Vagina (tissue), 2 donors: Measurements from ENCODE around the gene IQSEC2. TPM values are rescaled to one million over a fixed set of nuclear protein-coding genes. Genes with fewer than 3 reads are reported as not detected.

Experiments used
- DNase-seq, 2 donors: peaks; one replicate each; pipeline ENCODE4 v3.0.0-alpha.2; 2017; ENCODE audit errors: extremely low spot score in 2 of 2
- H3K27ac ChIP-seq: fragments of 200-600 bp; sonication (generic); one replicate; pipeline ENCODE4 v1.5.1; 2019
- H3K27me3 ChIP-seq: fragments of 200-600 bp; sonication (generic); one replicate; pipeline ENCODE4 v1.5.1; 2019
- H3K36me3 ChIP-seq, 2 donors: fragments of 200-600 bp; sonication (generic); one replicate each; pipeline ENCODE4 v1.5.1; 2017 to 2019
- H3K4me1 ChIP-seq: fragments of 200-600 bp; sonication (generic); one replicate; pipeline ENCODE4 v1.5.1; 2019
- H3K4me3 ChIP-seq, 2 donors: fragments of 200-600 bp; sonication (generic); 1 replicate in 1 of 2; 2 replicates in 1 of 2; pipeline ENCODE4 v1.5.1; 2016 to 2019
- H3K9me3 ChIP-seq: fragments of 200-600 bp; sonication (generic); one replicate; pipeline ENCODE4 v1.5.1; 2019
- POLR2A ChIP-seq, 2 donors: fragments of 450-650 bp; IDR thresholded peaks; one replicate each; pipeline ENCODE4 v1.6.1; 2017; ENCODE audit warnings: antibody characterized with exemption in 2 of 2, mild to moderate bottlenecking in 2 of 2, moderate library complexity in 2 of 2
- POLR2AphosphoS5 ChIP-seq, 2 donors: sonication (generic); formaldehyde crosslinking; IDR thresholded peaks; one replicate each; pipeline ENCODE4 v1.9.0; 2017; ENCODE audit warnings: antibody characterized with exemption in 2 of 2, mild to moderate bottlenecking in 2 of 2, low read depth in 1 of 2; ENCODE audit not compliant: insufficient read depth in 1 of 2
- intact Hi-C: fragments of 100-400 bp; cut with DNase I; formaldehyde crosslinking; loops from one replicate; pipeline ENCODE4 v1.15.1; 2023
- total RNA-seq: library from RNA; depleted of rRNA; stranded (reverse); fragments of >200 nt; gene quantifications from one replicate; pipeline ENCODE4 v1.2.3, GENCODE V29; 2016
- TF ChIP-seq, protein P1 (sequence below), 3 experiments: fragments of 450-650 bp in 2 of 3; fragments of 200-600 bp in 1 of 3; sonication (generic) in 1 of 3; IDR thresholded peaks; one replicate each; pipeline ENCODE4 v1.5.1; 2017 to 2019; ENCODE audit warnings: antibody characterized with exemption in 3 of 3, mild to moderate bottlenecking in 2 of 3, moderate library complexity in 2 of 3

Gene IQSEC2
- total RNA-seq, 1 donor from 2014 or later = 22.8 TPM

DNA sequence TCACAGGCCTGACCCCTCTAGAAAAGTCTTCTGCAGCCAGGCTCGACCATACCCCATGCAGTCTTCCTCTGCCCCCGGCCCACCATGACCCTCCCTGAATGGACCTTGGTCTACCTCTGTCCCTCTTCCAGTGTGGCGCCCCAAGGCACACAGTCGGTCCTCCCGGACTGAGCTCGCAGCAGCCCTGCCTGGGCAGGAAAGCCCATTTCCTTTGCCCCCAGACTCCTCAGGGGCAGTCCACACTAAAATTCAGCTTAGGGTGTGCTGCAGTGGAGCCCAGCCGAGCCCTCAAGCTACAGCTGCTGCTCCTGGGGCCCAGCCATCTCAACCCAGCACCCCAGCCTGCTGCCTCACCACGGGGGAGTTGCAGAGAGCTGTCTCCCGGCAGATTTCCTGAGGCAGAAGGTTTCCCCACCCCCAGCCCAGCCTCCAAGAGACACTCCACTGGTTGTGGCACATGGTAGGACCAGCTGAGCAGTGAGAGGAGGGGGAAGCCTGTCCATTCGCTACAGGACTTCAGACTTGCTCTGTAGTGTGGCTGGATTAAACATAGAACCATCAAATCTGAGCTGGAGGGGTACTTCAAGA is 37.5 kb upstream of the IQSEC2 start:
- TF ChIP-seq POLR2A (IDR thresholded peaks at IDR 0.05) (no peak), POLR2AphosphoS5 (IDR thresholded peaks at IDR 0.05; ENCODE audit: insufficient read depth in 1 of 2, low read depth in 1 of 2) (no peak)
- TF ChIP-seq, protein P1, sequence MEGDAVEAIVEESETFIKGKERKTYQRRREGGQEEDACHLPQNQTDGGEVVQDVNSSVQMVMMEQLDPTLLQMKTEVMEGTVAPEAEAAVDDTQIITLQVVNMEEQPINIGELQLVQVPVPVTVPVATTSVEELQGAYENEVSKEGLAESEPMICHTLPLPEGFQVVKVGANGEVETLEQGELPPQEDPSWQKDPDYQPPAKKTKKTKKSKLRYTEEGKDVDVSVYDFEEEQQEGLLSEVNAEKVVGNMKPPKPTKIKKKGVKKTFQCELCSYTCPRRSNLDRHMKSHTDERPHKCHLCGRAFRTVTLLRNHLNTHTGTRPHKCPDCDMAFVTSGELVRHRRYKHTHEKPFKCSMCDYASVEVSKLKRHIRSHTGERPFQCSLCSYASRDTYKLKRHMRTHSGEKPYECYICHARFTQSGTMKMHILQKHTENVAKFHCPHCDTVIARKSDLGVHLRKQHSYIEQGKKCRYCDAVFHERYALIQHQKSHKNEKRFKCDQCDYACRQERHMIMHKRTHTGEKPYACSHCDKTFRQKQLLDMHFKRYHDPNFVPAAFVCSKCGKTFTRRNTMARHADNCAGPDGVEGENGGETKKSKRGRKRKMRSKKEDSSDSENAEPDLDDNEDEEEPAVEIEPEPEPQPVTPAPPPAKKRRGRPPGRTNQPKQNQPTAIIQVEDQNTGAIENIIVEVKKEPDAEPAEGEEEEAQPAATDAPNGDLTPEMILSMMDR (IDR thresholded peaks at IDR 0.05) = no peak
- intact Hi-C loops = loop anchor here (10.0 kb wide), 1 partner anchor 116 kb away; the partner anchor contains the start of gene HSD17B10
- H3K27me3 ChIP-seq = peaks cover 10% of the 10 kb centered on the region
- no peaks in the 10 kb centered on the region for H3K36me3 ChIP-seq
- H3K4me1 ChIP-seq = peaks cover 24% of the 10 kb centered on the region
- H3K9me3 ChIP-seq = no peaks in the 10 kb centered on the region
- DNase-seq = no peak
- no peak overlapping the region for H3K27ac ChIP-seq
- H3K4me3 ChIP-seq = peak overlapping the region in 1 of 2 donors; percentile 56

DNA sequence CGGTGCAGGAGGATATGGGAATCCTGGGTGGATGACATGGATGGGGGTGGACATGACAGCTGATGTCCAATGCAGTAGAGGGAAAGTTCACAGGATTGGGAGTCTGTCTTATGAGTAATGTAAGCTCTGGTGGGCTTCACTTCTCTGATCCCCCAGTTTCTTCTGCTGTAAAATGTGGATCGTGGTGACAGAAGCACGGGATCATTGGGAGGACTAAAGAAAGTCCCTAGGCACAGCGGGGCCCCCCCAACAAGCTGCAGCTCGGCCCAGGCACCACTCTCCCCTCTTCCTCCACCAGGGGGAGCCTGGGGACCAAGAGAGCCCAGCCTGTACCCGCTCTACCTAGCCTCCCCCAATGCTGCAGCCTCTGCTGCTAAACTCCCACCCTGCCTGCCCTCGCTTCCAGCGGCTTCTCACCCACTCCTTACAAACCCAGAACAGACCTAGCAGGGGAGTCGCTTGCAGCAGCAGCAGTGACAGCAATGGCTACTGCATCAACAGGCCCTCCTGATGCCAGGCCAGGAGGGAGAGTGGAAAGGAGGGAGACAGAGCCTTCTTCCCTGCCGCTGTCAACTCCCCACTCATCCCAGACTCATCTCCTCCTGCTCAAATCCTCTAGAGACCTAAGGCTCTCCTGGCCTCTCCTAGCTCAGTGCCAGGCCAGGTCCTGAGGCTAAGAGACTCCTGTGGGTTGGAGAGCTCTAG is 36.1 kb upstream of the IQSEC2 start:
- H3K27ac ChIP-seq = no peak overlapping the region
- no peaks in the 10 kb centered on the region for H3K9me3 ChIP-seq
- TF ChIP-seq POLR2A (IDR thresholded peaks at IDR 0.05) (no peak), POLR2AphosphoS5 (IDR thresholded peaks at IDR 0.05; ENCODE audit: insufficient read depth in 1 of 2, low read depth in 1 of 2) (no peak)
- TF ChIP-seq, protein P1 (IDR thresholded peaks at IDR 0.05) = peak; percentile 50 to 67 (median 64)
- peaks cover 24% of the 10 kb centered on the region for H3K4me1 ChIP-seq
- DNase-seq = no peak
- peaks cover 10% of the 10 kb centered on the region for H3K27me3 ChIP-seq
- intact Hi-C loops = loop anchor here (10.0 kb wide), 1 partner anchor 117 kb away; the partner anchor contains the start of gene HSD17B10
- no peak overlapping the region for H3K4me3 ChIP-seq
- H3K36me3 ChIP-seq = no peaks in the 10 kb centered on the region

DNA sequence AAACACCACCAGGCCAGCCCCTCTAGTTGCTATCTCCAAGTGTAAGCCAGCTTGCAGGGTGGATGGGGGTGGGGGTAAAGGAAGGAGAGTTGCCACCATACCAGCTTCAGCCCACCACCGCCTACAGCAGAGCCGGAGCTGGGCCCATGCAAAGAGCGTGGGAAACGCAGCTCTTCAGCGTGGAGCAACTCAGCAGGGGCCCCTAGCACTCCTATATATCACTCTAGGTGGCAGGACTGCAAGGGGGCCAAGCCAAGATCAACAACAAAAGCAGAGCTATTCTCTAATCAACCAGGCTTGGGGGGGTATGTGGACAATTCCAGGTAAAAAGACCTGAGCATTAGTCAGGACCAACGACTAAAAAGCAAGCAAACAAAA is 35.5 kb upstream of the IQSEC2 start:
- intact Hi-C loops = loop anchor here (10.0 kb wide), 1 partner anchor 118 kb away; the partner anchor contains the start of gene HSD17B10
- H3K27me3 ChIP-seq = peaks cover 10% of the 10 kb centered on the region
- no peak overlapping the region for H3K27ac ChIP-seq

DNA sequence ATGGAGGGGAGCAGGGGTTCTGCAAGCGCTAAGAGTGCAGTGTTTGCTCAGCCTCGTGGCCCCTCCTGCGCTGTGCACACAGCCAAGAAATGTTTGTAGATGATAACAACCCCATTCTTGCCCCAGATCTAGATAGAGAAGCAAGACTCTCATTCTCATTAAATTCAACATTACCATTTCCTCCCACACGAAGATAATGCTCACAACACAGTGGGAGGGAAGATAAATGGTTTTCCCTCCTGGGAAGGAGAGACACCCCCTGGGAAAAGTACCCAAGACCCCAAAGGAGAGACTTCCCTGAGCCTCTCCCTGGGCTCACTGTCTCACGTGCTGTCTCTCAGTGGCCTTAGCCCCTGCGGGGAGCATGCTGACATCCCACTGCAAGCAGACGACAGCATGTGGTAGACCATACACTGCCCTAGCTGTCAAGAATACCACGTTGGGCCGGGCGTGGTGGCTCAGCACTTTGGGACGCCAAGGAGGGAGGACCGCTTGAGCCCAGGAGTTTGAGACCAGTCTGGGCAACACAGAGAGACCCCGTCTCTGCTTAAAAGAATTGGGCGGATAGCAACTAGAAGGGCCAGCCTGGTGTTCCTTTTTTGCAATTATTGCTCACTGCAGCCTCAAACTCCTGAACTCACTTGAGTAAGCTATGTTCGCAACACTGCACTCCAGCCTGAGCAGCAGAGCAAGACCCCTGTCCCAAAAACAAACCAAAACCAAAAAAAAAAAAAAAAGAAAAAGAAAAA is 34.9 kb upstream of the IQSEC2 start:
- Histone ChIP-seq H3K4me1 (peaks cover 24% of the 10 kb centered on the region), H3K36me3 (no peaks in the 10 kb centered on the region), H3K27me3 (peaks cover 7% of the 10 kb centered on the region), H3K27ac (no peak overlapping the region), H3K4me3 (no peak overlapping the region), H3K9me3 (no peaks in the 10 kb centered on the region)
- TF ChIP-seq POLR2A (IDR thresholded peaks at IDR 0.05) = no peak
- TF ChIP-seq, protein P1 (IDR thresholded peaks at IDR 0.05) = no peak
- TF ChIP-seq POLR2AphosphoS5 (IDR thresholded peaks at IDR 0.05; ENCODE audit: insufficient read depth in 1 of 2, low read depth in 1 of 2) = no peak
- DNase-seq = no peak
- intact Hi-C loops = loop anchor here (10.0 kb wide), 1 partner anchor 119 kb away; the partner anchor contains the start of gene HSD17B10

More for the DNA sequence above, 35.5 kb upstream of the IQSEC2 start:
- Histone ChIP-seq H3K4me3 (no peak overlapping the region), H3K4me1 (peaks cover 24% of the 10 kb centered on the region), H3K36me3 (no peaks in the 10 kb centered on the region), H3K9me3 (no peaks in the 10 kb centered on the region)
- no peak for TF ChIP-seq POLR2AphosphoS5 (IDR thresholded peaks at IDR 0.05; ENCODE audit: insufficient read depth in 1 of 2, low read depth in 1 of 2)
- no peak for TF ChIP-seq POLR2A (IDR thresholded peaks at IDR 0.05)
- TF ChIP-seq, protein P1 (IDR thresholded peaks at IDR 0.05) = no peak
- DNase-seq = no peak
